Dendritic cell treated with granulocyte-macrophage colony-stimulating factor and Interleukin-4, amounts not matched to agents 40 ng/mL and 50 ng/mL, for 4 days (primary cell): Measurements from ENCODE around the gene ZBTB7C.

Source experiments
- H3K27ac Mint-ChIP-seq: one replicate; pipeline ENCODE4 v1.8.0; 2022; ENCODE audit warnings: mild to moderate bottlenecking, mixed read lengths
- H3K27me3 Mint-ChIP-seq: one replicate; pipeline ENCODE4 v1.8.0; 2022; ENCODE audit warnings: mild to moderate bottlenecking, mixed read lengths
- H3K36me3 Mint-ChIP-seq: one replicate; pipeline ENCODE4 v1.8.0; 2022; ENCODE audit warnings: low read depth, mixed read lengths
- H3K4me1 Mint-ChIP-seq: one replicate; pipeline ENCODE4 v1.8.0; 2022; ENCODE audit warnings: low read depth, mixed read lengths
- H3K4me3 Mint-ChIP-seq: one replicate; pipeline ENCODE4 v1.8.0; 2022; ENCODE audit warnings: mild to moderate bottlenecking, moderate library complexity, mixed read lengths
- H3K9me3 Mint-ChIP-seq: one replicate; pipeline ENCODE4 v1.8.0; 2022; ENCODE audit warnings: mixed read lengths
- intact Hi-C: fragments of 100-400 bp; cut with micrococcal nuclease; formaldehyde crosslinking; loops from one replicate; pipeline ENCODE4 v1.15.0; 2022

The ZBTB7C gene

DNA sequence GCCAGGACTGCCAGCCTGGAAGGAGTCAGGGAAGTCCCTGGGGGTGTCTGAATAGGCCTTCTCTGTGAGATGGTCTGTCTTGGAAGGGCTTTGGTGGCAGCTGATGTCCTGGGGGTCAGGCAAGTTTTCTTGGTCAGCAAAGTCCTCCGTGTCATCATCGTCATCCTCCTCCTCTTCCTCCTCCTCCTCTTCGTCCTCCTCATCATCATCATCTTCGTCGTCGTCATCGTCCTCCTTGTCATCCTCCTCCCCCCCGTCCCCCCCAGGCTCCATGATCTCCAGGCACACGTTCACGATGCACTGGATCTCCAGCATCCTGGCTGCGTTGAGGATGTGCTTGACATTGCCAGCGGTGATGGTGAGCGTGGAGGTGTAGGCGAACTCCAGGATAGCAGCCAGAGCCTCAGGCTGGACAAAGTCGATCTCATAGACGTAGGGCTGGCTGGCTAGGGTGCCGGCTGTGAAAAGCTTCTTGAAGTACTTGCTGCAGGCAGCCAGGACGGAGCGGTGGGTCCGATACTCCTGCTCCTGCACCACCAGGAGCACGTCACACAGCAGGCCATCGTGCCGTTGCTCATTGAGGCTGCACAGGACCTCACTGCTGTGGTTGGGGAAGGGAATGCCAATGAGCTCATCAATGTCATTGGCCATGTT is 368.6 kb downstream of the ZBTB7C start:
- Mint-ChIP-seq H3K27me3 (peaks cover 13% of the 10 kb centered on the region), H3K36me3 (no peaks in the 10 kb centered on the region), H3K4me1 (no peaks in the 10 kb centered on the region), H3K27ac (no peak overlapping the region), H3K9me3 (no peaks in the 10 kb centered on the region), H3K4me3 (no peak overlapping the region)
- intact Hi-C loops, result no loop called here

DNA sequence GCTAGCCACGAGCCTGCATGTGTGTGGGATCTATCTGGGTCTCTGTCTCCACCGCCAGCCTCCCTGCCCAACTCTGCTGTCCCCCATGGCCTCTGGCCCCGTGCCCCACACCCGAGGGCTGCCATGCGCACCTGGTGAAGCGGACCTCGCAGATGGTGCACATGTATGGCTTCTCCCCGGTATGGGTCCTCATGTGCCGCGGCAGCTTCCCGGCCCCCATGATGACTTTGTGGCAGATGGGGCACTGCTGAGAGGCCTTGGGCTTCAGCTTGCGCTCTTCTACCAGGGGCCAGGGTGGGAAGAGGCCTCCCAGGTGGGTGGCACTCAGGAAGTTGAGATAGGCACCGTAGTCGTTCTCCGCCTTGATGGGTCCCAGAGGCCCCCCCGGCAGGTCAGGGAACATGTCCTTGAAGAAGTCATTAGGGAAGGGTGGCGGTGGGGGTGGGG is 369.4 kb downstream of the ZBTB7C start:
- H3K9me3 Mint-ChIP-seq, result no peaks in the 10 kb centered on the region
- no peak overlapping the region for H3K27ac Mint-ChIP-seq
- H3K4me1 Mint-ChIP-seq, result no peaks in the 10 kb centered on the region
- peaks cover 8% of the 10 kb centered on the region for H3K27me3 Mint-ChIP-seq
- no peaks in the 10 kb centered on the region for H3K36me3 Mint-ChIP-seq
- no peak overlapping the region for H3K4me3 Mint-ChIP-seq
- intact Hi-C loops, result no loop called here

DNA sequence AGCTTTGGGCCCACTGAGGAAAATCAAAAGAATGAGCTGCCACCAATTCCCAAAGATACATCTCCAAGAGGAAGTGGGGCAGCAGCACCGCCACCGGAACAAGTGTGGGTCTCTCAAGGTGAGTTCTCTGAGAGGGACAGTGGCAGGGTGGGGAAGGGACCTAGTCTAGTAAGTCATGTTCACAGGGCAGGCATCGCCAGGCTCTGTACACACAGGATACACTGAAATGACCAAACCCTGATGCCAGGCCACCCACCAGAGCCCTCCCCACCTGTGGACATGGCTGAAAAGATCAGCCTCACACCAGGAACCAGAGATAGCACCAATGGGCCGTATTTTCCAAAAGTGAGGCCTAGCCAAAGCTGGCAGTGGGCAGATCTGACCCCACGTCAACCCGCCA is 370.5 kb downstream of the ZBTB7C start:
- no peaks in the 10 kb centered on the region for H3K36me3 Mint-ChIP-seq
- intact Hi-C loops, result no loop called here
- H3K27ac Mint-ChIP-seq, result no peak overlapping the region
- no peaks in the 10 kb centered on the region for H3K4me1 Mint-ChIP-seq
- no peak overlapping the region for H3K4me3 Mint-ChIP-seq
- peaks cover 8% of the 10 kb centered on the region for H3K27me3 Mint-ChIP-seq
- no peaks in the 10 kb centered on the region for H3K9me3 Mint-ChIP-seq

DNA sequence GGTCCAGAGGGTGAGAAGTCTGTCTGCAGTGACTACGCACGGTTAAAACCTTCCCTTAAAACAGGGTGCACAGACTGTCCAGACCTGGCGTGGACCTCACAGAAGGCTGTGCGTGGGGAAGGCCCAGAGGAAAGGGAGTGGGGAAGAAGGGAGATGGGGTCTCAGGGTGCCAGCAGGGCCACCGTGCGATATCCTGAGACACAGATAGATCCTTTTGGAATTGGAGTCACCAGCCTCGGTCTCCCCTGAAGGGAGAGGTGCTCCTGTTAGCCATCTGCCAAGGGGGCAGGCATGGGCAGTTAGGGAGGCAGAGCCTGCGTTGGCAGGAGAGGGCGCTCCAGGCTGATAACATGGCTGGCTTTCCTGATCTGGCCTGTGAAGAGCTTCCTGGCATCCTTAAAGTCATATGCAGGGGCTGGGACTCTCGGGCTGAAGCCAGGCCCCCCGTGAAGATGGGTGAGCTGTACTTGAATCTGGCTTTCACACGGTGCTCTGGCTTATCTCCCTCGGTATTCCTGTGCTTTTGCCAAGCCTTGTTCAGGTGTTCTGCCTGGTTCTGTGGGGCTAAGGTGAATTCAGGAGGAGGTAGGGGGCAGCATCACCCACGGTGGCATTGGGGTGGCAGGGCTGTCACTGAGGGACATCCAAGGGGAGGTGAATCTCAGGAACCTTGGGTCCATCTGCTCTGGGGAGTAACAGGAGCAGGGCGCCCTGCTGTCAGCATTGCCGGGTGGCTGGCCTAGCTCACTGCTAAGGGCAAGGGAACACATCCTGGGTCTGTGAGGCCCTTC is 371.5 kb downstream of the ZBTB7C start:
- Mint-ChIP-seq H3K27me3 (peaks cover 8% of the 10 kb centered on the region), H3K4me1 (no peaks in the 10 kb centered on the region), H3K4me3 (no peak overlapping the region), H3K9me3 (no peaks in the 10 kb centered on the region), H3K27ac (no peak overlapping the region), H3K36me3 (no peaks in the 10 kb centered on the region)
- intact Hi-C loops, result no loop called here

DNA sequence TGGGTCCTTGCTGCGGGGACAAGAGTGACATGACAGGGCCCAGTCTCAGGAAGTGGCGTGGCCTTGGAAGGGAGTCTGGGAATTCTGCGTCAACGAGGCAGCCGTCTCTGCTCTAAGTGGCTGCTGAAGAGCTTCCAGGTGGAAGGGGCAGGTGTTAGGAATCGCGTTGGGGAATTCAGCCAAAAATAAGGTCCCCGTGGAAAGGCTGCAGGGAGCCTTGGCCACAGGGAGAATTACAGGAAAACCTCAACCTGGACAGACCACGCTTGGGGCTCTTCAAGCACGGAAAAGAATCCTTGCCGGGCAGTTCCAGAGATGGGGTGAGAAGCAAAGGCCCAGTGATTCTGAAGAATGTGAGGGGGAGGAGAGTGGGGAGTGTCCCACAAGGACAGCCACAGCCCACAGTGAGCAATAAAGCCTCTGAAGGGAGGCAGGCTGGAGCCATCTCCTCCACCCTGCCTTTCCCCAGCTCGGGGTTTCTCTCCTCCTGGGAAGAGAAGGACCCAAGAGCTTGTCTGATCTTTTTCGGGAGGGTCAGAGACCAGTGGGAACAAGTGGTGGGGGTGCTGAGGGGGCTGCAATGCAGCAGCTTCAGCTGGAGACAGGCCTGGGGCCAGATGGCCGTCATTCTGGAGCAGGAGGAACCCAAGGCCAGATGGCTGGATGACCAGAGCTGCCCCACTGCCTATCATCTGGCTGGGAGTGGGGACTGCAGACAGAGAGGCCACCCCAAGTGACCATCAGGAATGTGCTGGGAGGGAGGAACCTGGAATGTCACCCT is 372.4 kb downstream of the ZBTB7C start:
- Mint-ChIP-seq H3K36me3 (no peaks in the 10 kb centered on the region), H3K27ac (no peak overlapping the region), H3K27me3 (peaks cover 2% of the 10 kb centered on the region), H3K9me3 (no peaks in the 10 kb centered on the region), H3K4me1 (no peaks in the 10 kb centered on the region), H3K4me3 (no peak overlapping the region)
- intact Hi-C loops, result no loop called here

DNA sequence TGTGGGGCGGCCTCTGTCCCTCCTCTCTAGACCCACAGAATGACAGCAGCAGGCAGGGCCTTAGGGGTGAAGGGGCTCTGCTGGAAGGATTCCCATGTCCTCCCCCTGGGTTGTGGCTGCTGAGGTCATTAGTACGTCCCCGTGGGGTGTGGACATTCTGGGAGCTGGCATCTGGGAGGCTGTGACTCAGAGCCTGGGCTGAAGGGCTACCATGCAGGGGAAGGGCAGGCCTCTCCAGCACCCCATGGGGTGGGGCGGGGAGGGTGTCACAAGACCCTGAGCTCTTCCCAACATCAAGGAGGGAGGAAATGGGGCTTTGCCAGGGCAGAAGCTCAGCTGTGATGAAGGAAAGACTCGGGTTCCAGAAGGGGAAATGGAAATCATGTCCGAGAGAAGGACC is 373.0 kb downstream of the ZBTB7C start:
- intact Hi-C loops, result no loop called here

DNA sequence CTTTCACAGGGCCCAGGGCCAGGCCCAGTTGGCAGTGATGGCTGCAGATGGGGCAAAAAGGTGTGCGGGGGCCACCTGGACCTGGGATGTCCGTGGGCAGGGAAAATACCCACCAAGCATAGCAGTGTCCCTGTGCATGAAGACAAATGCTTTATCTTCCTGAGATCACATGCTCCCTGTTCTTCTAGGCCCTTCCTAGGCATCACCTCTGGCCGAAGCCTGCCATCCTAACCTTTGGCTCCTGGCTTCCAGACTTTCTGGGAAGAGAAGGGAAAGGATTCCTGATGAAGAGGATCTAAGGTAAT is 373.7 kb downstream of the ZBTB7C start:
- no peaks in the 10 kb centered on the region for H3K36me3 Mint-ChIP-seq
- no peak overlapping the region for H3K27ac Mint-ChIP-seq
- no peaks in the 10 kb centered on the region for H3K9me3 Mint-ChIP-seq
- no peak overlapping the region for H3K4me3 Mint-ChIP-seq
- intact Hi-C loops, result no loop called here
- H3K27me3 Mint-ChIP-seq, result no peaks in the 10 kb centered on the region
- no peaks in the 10 kb centered on the region for H3K4me1 Mint-ChIP-seq

More for the DNA sequence above, 373.0 kb downstream of the ZBTB7C start:
- Mint-ChIP-seq H3K4me3 (no peak overlapping the region), H3K4me1 (no peaks in the 10 kb centered on the region), H3K36me3 (no peaks in the 10 kb centered on the region), H3K27ac (no peak overlapping the region), H3K9me3 (no peaks in the 10 kb centered on the region), H3K27me3 (peaks cover 2% of the 10 kb centered on the region)

DNA sequence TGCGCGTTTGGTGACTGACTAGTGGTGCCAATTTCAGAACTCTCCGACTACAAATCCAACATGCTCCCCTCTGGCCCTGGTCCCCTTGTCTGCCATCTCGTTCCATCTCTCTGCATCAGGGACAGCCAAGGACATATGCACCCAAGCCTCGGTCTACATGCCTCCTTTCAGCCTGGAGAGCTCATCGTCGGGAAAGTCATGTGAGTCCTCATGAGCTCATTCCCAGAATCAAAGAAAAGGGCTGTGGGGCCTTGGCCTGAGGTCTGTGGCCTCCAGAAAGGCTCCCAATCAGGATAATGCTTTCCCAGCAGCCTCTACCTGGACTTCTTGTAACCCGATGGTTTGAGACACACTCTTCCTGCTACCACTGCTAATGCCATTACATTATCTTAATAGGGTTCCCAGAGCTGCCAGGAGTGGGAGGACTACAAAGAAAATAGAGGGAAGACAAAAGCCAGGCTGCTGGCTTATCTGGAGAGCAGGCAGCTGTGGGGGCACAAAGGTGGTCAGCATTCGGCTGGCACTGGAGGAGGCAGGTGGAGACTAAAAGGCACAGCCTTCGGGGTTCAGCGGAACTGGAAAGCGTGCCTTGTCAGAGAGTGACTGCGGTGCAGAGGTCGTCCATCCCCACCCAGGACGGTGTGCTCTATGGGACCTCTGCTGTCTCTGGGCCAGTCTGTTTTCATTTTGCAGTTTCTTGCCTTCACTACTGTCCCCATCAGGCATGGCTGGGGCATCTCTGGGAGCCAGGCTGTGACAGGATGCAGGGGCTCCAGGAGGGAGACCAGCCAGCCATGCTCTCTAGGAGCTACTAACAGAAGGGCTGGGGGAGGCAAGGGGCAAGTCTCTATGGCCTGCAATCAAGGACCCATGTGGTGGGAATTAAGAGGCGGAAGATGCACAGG is 374.3 kb downstream of the ZBTB7C start:
- H3K27me3 Mint-ChIP-seq, result no peaks in the 10 kb centered on the region
- H3K27ac Mint-ChIP-seq, result no peak overlapping the region
- H3K4me1 Mint-ChIP-seq, result no peaks in the 10 kb centered on the region
- no peaks in the 10 kb centered on the region for H3K9me3 Mint-ChIP-seq
- H3K4me3 Mint-ChIP-seq, result no peak overlapping the region
- H3K36me3 Mint-ChIP-seq, result no peaks in the 10 kb centered on the region
- intact Hi-C loops, result loop anchor here (5.0 kb wide), 2 partner anchors 312 to 412 kb away; no protein-coding TSS in a partner anchor

DNA sequence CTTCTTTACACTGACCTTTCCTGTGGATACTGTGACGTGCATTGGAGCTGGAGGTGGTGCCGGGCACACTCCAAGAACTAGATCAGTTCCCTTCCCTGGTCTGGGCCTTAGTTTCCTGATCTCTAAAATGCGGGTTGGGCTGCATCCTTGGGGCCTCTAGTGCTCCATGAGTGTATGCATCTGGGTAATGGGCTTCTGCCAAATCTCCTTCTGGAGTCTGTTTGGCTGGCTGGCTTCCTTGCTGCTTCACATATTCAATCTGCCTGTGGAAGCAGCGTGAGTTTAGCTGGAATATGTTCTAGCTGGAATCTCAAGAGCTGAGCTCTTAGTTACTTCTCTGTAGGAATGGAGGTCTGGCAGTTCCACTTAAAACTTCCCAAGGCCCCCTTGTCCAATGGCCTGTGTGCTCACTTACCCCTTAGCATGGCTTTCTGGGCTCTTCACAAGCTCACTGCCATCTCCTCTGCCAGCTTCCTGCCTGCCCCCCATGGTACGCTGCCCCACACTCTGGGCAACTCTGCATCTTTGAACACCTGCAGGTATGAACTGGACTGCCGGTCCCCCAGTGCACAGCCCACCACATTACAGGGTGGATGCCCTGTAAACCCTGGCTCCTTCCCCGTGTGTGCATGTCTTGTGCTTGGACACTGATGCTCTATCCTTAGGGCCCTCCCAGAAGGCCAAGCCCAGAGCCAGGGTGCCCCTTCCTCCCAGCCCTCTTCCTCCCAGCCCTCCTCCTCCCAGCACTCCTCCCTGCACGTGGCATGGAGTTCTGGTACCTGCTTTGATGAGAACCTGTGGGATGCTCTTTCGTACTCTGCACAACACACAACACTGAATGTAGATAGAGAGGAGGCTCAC is 375.2 kb downstream of the ZBTB7C start:
- no peaks in the 10 kb centered on the region for H3K9me3 Mint-ChIP-seq
- no peak overlapping the region for H3K4me3 Mint-ChIP-seq
- no peaks in the 10 kb centered on the region for H3K36me3 Mint-ChIP-seq
- intact Hi-C loops, result loop anchor here (5.0 kb wide), 2 partner anchors 313 to 413 kb away; no protein-coding TSS in a partner anchor
- no peaks in the 10 kb centered on the region for H3K27me3 Mint-ChIP-seq
- H3K4me1 Mint-ChIP-seq, result no peaks in the 10 kb centered on the region
- H3K27ac Mint-ChIP-seq, result no peak overlapping the region

DNA sequence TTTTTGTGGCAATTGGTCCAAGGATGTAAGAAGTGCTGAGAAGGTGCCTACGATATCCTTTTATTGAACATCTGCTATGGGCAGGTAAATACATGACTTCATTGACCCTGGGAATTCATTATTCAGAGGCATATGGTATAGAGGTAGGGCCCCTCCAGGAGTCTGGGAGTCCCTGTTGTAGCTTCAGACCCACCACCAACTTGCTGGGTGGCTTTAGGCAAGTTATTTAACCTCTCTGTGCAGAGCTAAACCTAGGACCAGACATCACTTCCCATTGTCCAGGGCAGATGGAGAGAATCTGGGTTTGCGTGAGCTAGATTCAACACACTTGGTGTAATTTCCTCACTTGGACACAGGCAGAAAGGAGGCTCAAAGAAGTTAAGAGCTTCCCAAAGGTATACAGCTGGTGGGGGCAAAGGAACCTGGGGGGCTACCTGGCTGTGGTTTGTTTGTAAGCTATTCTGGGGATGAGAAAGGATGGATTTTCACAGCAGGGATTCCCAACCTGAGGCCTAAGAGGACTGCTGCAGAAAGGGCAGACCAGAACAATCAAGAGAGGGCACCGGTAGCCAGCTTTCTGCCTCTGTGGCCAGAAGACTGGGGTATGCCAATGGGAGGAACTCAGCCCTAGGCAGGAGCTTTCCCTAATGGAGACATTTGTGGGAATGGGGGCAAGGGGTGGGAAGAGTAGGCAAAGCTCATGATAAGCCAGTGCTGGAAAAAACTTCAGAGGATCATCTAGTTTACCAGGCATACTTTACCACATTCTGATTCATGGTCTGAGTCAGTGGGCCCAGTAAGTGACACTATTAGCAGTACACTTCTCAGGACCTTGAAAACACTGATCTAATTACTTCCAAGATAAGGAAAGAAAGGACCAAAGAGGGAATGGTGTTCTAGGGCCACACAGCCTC is 376.1 kb downstream of the ZBTB7C start:
- intact Hi-C loops, result loop anchor here (5.0 kb wide), 2 partner anchors 314 to 414 kb away; no protein-coding TSS in a partner anchor
- Mint-ChIP-seq H3K36me3 (no peaks in the 10 kb centered on the region), H3K27me3 (no peaks in the 10 kb centered on the region), H3K4me1 (no peaks in the 10 kb centered on the region), H3K9me3 (no peaks in the 10 kb centered on the region), H3K4me3 (no peak overlapping the region), H3K27ac (no peak overlapping the region)

DNA sequence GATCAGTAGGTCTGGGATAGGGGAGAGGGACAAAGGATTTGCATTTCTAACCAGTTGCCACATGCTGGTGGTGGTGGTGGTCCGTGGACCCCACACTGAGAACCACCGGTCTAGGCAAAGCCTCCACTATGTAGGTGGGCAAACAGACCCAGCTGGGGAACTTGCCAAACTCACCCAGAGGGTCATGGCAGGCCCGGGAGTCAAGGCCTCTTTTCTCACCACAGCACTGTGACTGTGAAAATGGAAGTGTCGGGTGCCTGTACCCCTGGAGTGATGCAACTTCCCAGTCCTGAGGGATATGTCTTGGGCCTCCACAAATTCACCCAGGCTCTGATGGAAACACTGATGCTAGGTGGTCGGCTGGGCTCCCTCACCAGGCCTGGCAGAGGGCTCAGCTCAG is 377.5 kb downstream of the ZBTB7C start:
- Mint-ChIP-seq H3K4me1 (peaks cover 6% of the 10 kb centered on the region), H3K9me3 (no peaks in the 10 kb centered on the region), H3K4me3 (no peak overlapping the region), H3K36me3 (no peaks in the 10 kb centered on the region), H3K27me3 (no peaks in the 10 kb centered on the region), H3K27ac (no peak overlapping the region)
- intact Hi-C loops, result loop anchor here (5.0 kb wide), 2 partner anchors 316 to 416 kb away; no protein-coding TSS in a partner anchor
